GM21423 (cell line): Measurements from ENCODE around the gene ERH.
"Not testable (repeated sequence)": the region's sequence is repeated elsewhere in the genome, so short reads cannot be mapped to it uniquely, and the experiment has no call there.

Experiments
- ATAC-seq: cut with Tn5 transposase; IDR thresholded peaks from one replicate; pipeline ENCODE4 v1.9.1; 2021; ENCODE audit warnings: mild to moderate bottlenecking, moderate library complexity; ENCODE audit not compliant: unreplicated experiment

Gene ERH

DNA sequence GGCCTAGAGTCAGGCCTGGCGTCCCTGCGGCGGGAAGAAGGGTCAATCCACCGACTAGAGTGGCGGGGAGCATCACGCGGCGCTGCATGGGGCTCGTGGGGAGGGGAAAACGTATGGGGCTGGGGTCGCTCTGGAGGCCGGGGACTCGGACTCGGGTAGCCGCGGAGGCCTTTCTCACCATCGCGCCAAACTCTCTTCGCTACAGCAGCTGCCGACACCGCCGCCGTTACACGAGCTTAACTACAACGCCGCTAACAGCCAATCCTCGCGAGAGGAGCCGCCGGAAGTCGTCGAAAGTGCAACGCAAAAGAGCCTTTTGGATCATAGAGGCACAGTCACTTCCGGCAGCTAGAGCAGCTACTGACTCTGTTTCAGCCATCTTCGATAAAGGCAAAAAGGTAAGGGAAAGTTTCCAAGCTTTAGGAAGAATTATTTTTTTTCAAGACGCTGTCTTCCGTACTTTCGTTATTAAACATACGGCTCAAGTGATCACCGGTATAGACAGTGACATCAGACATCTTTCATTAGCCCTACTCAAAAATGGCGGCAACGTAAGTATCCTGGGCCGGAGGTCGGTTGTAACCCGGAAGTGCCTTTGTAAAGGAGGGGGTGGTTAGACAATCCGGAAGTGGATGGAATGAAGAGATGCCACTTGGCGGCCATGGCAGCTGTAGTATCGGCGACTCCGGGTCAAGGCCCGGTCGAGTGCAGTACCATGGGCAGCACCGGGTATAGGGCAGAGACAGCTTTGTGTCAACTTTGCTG is at the start of gene ERH, which contains the start of gene SLC39A9:
TSS of gene ERH (minus strand) at position 247 of the 765 bp plus-strand sequence. CDS start at position 181, 66 bp downstream.
TSS of gene SLC39A9 (plus strand) at position 640 of the 765 bp plus-strand sequence. CDS start 678 bp downstream, outside the sequence.
- peak; percentile 86 for ATAC-seq

DNA sequence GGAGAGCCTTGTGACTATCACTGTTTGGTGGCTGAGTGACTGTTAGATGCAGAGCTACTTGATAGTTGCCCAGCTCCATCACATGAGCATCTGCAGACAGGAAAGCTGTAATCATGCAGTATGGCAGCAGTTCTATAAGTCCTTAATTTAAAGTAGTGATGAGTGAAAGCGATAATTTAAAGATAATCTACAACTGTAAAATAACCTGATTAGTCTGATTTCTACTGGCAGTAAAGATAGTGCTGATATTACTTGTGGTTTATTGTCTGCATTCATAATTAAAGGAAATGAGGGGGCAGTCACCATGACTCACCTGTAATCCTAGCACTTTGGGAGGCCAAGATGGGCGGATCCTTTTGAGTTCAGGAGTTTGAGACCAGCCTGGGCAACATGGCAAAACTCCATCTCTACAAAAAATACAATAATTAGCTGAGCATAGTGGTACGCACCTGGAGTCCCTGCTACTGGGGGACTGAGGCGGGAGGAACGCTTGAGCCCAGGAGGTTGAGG is 45.3 kb upstream of the ERH start:
- ATAC-seq: no peak

GRCh38 chr14:69441948-69442347 is 43.8 kb upstream of the ERH start:
- no peak for ATAC-seq

GRCh38 chr14:69439521-69440270 is 41.6 kb upstream of the ERH start:
- no peak for ATAC-seq

GRCh38 chr14:69432364-69432763 is 34.3 kb upstream of the ERH start:
- no peak for ATAC-seq

DNA sequence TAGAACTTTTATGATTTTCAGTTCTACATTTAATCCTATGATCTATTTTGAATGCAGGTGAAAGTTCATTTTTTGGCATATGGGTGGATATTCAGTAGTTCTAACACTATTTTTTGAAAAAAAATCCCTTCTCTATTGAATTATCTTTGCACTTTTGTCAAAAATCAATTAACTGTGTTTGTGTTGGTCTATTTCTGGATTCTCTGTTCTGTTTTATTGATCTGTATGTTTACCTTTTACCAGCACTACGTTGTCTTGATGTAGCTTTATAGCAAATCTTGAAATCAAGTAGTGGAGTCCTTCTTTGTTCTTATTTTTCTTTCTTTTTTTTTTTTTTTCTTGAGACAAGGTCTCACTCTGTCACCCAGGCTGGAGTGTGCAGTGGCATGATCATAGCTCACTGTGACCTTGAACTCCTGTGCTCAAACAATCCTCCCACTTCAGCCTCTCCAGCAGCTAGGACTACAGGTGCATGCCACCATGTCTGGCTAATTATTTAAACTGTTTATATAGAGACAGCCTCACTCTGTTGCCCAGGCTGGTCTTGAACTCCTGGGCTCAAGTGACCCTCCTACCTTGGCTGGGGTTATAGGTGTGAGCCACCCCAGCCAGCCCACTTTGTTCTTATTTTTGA is 32.3 kb upstream of the ERH start:
- ATAC-seq: no peak

DNA sequence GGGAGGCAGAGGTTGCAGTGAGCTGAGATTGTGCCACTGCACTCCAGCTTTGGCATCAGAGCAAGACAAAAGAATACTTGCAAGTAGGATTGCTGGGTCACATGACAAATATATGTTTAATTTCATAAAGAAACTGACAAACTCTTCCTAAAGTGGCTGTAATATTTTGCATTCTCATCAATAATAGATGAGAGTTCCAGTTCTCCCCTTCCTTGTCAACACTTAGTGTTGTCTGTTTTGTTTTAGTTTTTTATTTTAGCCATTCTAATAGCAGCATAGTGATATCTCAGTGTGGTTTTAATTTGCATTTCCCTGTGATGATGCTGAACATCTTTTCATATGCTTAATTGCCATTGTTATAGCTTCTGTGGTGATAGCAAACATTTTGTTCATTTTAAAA is 31.5 kb upstream of the ERH start:
- ATAC-seq: no peak

- peak; percentile 83 for ATAC-seq
Measured at GRCh38 chr14:69428289-69428998, 30.3 kb upstream of the ERH start.

GRCh38 chr14:69427596-69427995 is 29.5 kb upstream of the ERH start:
- no peak for ATAC-seq

DNA sequence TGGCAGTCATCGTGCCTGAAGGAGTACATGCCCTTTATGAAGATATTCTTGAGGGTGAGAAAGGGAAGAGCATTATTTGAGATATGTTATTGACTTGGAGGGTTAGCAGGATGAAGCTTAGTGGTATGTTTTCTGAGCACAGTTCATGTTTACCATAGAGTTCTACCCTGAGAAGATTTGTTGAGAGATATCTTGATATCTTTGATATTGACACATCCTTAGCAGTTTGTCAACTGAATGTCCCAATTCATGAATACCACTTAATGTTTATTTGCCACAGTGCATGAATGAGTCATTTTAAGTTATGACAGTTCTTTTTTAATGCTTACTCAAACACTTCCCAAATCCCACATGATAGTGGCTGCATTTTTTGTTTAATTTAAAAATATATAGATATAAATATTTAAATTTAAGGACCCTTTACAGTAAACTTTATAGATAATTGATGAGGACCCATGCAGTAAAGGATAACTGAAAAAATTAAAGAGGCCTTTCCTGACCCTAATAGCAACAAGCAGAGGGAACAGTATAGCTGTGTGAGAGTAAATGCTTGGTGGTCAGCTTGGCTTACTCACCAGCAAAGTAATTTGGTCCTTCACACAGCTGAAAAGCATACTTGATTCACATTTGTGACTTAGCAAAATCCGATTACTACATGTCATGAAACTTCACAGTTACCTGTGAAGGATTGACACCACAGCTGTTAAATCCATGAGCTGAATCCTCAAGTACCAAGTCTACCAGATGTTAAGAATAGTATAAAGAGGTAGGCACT is 26.2 kb upstream of the ERH start:
- ATAC-seq: no peak

DNA sequence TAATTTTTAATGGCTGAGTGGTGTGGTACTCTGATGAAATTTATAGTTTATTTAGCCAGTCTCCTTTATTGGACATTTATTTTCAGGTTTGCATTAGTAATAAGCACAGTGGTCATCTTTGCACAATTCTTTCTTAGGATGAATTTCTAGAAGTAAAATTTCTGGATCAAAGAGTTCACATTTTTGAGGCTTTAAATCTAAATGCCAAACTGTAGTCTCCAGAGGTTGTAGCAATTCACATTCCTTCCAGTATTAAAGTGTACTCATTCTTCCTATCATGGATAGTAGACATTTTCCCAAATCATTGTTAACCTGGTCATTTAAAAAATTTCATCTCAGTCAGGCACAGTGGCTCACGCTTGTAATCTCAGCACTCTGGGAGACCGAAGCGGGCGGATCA is 25.2 kb upstream of the ERH start:
- no peak for ATAC-seq

- not testable (repeated sequence) for ATAC-seq
Measured at GRCh38 chr14:69416087-69416486, 18.0 kb upstream of the ERH start.

DNA sequence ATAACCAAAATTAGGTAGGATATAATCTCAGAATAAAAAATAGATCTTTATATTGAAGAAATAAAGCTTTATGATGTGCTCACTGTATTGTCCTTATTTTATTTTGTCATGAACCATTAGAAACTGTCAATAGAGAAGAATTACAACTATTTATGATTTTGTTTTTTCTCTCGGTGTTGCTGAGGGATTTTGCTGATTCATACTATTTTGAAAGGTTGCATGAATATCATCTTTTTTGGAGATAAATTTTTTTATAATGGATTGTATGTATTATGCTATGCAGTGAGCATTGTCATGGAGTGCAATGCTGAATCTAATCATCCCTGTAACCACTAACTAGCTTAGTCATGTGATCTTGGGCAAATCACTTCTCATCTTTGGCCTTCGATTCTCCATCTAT is 15.4 kb upstream of the ERH start:
- ATAC-seq: no peak

DNA sequence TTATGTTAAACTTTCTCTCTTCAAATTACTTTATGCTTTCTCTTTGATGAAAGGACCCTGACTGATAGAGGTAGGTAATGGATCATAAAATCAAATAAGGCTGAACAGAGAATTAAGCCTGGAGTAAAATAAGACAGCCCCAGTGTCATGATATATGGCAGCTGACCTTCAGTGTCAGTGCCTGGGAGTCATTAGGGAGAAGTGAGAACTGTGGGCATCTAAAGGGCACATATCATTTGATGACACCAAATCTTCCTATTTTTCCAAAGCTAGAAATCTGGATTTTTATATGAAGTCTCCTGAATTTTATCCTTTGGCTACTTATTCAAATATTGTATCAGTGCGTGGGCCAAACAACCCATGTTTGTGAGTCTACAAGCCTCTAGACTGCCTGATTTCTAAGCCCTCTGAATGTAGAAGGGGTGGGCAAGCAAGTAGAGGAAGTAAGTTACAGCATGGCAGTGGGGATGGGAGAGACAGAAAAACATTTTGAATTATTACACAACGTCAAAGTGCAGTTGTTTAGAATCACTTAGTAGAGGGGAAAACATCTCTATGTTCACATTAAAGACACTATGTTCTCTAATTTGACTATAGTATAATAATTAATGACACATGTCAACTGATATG is 10.3 kb upstream of the ERH start:
- no peak for ATAC-seq

GRCh38 chr14:69405762-69406161 is 7.7 kb upstream of the ERH start:
- ATAC-seq: no peak

GRCh38 chr14:69404883-69405282 is 6.8 kb upstream of the ERH start:
- ATAC-seq: no peak

DNA sequence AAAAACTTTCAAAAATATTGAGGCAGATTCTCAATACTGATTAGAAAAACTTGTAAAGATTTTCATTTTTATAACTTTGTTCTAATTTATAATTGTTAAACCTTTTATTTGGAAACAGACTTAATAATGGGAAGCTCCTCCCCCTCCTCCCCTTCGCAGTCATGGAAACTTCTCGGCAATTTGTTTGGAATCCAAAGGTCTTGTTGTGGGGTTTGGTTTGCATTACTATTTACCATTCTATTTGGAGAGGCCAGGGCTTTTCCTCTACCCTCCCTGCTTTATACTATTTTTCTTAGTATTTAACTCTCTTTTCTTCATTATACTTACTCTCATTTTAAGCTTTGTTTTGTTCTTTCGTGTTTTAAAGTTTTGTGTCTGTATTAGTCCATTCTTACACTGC is 6.4 kb upstream of the ERH start:
- ATAC-seq: no peak

- ATAC-seq: no peak
Measured at GRCh38 chr14:69401841-69402240, 3.7 kb upstream of the ERH start.

GRCh38 chr14:69400154-69400553 is 2.1 kb upstream of the ERH start:
- no peak for ATAC-seq

DNA sequence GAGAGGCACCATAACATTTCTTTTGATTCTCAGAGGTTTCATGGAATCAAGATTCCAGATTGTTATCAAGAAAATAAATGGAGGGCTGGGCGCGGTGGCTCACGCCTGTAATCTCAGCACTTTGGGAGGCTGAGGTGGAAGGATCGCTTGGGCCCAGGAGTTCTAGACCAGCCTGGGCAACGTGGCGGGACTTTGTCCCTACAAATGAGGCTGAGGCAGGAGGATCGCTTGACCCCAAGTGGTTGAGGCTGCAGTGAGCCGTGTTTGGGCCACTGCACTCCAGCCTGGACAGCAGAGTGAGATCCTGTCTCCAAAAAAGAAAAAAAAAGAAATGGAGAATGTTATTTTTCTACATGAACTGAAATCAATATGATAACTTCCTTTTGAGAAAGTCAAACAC is 1.7 kb upstream of the ERH start:
- no peak for ATAC-seq
